ENCODE data around the gene NR5A2.
A peak's percentile ranks its signal among the peaks of the same experiment; 100 is the strongest.

Gene NR5A2

GRCh38 chr1:200211157-200211556, 183.6 kb downstream of the NR5A2 start:
- no peak for DNase-seq

- no peak for DNase-seq
These were observed 185.9 kb downstream of the NR5A2 start for GRCh38 chr1:200213392-200213791.

- DNase-seq = no peak
These were observed 186.4 kb downstream of the NR5A2 start for GRCh38 chr1:200213921-200214320.

- DNase-seq = no peak
These were observed 187.8 kb downstream of the NR5A2 start for GRCh38 chr1:200215350-200215749.

- DNase-seq = no peak
These were observed 190.2 kb downstream of the NR5A2 start for GRCh38 chr1:200217703-200218102.

DNA sequence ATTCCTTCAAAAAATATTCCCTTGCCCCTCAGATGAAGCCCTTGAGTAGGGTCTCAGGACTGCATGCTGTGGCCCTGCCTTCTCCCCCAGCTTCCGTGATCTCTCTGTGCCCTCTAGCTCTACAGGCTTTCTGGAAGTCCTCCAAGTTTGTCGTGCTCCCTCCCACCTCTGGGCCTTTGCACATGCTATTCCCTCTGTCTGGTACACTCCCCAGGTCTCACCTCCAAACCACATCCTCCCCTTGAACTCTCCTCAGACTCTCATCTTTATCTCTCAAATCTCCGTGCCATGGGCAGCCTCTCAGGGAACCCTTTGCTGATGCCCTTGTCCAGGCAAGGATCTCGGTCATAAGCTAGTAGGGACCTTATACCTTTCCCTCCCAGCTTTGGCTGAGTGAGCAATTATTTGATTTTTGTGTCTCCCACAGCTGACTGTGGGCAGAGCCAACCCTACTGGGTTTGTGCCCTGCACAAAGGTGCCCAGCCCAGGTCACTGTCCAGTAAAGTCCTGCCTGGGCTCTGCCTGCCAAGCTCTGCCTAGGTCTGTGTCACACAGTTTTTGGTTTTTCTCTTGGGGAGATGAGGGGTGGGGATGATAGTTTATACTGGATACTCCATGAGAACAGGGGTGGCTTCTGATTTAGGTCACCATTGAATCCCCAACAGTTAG, 194.2 kb downstream of the NR5A2 start:
- no peak for DNase-seq

GRCh38 chr1:200223207-200223606, 195.7 kb downstream of the NR5A2 start:
- no peak for DNase-seq

DNA sequence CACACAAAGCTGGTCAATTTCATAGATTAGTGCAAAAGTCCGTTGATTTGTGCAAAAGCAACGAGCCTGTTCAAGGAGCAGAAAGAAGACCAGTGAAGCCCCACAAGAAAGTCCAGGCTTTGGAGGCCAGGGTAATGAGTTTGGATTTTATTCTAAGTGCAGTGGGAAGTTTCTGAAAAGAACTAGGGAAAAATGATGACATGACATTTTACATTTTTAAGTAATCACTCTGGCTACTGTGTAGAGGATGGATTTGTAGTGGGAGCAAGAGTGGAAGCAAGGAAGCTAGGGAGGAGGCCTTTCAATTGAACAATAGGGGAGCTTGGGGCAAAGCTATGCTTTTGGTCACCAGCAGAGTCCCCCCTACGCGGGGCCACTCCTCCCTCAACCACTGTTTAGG, 196.1 kb downstream of the NR5A2 start:
- no peak for DNase-seq

- DNase-seq = no peak
These were observed 196.8 kb downstream of the NR5A2 start for GRCh38 chr1:200224315-200224714.

GRCh38 chr1:200226268-200226968, 198.9 kb downstream of the NR5A2 start:
- peak; percentile 8 for DNase-seq

DNA sequence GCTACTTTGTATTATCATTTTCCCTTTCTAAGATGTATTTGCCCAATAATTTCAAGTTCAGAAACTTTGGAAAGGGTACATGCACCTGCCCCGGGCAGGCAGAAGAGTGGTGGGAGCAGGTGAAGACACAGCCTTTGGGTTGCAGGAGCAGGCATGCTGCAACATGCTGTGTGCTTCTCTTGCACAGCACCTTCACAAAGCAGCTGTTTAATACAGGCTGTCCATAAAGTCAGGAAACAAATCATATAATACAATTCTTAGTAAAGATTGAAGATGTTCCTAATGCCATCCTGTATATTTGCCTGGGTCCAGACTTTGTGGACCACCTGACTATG, 199.4 kb downstream of the NR5A2 start:
- DNase-seq = no peak

Measured in activated effector memory CD4-positive, alpha-beta T cell treated with Interleukin-2 at 50 U/mL for 16 hours (primary cell).